ENCODE measurements around the gene FAF1.

FAF1 gene

DNA sequence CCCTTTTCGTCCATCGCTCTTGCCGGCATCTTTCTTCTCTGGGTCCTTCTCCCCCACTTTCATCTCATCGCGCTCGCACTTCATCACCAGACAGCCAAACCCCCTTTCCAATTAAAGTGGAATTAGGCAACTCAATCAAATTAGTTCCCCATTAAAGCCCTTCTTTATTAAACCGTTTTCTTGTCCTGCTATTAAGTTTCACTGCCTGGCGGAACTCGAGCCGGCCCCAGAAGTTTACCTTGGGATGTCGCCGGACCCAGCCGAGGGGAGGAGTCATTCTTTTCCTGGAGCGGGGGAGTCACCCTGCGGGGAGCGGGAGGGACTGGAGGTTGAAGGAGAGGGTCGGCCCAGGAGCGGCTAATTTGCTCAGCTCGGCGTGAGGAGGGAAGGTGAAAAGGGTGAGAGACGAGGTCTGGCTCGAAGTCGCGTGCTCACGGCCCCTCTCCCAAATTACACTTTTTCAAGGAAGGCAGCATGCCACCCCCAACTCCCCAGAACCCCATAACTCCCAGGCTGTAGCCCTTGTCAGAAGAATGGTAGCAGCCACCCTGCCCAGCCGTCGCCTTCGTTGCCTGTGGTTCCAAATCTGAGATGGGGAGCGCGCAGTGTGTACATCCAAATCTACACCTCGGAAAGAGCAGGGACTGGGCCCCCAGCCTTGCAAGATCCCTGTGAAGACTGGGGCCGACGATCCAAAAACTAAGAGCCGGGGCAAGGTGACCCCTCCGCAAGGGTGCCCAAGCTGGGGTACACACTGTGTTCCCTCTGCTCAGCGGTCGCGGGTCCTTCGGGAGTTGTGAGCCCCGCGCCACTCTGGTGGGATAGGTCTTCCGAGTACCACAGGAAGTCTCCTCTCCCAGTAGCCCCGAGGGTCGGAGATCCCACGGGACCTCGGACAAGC, 543.3 kb downstream of the FAF1 start:
- DNase-seq (ENCODE audit: low read depth in 2 of 2) = no peak

DNA sequence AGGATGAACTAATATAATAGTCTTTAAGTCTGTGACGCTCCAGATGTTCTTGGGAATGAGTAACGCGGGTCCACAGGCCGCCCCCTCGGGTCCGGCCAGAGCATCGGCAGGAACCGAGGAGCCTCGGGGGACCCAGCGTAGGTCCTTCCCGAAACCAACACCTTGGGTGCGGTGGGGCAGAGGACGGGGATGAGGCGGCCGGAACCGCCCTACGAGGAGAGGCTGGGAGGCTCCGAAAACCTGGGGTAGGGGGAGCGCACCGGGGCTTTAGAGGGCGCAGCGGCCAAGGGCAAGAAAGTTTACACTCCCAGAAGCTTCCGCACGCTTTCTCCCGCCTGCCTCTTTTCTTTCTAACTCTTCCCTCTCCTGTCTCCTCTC, 543.9 kb downstream of the FAF1 start:
- DNase-seq (ENCODE audit: low read depth in 2 of 2) = no peak

DNA sequence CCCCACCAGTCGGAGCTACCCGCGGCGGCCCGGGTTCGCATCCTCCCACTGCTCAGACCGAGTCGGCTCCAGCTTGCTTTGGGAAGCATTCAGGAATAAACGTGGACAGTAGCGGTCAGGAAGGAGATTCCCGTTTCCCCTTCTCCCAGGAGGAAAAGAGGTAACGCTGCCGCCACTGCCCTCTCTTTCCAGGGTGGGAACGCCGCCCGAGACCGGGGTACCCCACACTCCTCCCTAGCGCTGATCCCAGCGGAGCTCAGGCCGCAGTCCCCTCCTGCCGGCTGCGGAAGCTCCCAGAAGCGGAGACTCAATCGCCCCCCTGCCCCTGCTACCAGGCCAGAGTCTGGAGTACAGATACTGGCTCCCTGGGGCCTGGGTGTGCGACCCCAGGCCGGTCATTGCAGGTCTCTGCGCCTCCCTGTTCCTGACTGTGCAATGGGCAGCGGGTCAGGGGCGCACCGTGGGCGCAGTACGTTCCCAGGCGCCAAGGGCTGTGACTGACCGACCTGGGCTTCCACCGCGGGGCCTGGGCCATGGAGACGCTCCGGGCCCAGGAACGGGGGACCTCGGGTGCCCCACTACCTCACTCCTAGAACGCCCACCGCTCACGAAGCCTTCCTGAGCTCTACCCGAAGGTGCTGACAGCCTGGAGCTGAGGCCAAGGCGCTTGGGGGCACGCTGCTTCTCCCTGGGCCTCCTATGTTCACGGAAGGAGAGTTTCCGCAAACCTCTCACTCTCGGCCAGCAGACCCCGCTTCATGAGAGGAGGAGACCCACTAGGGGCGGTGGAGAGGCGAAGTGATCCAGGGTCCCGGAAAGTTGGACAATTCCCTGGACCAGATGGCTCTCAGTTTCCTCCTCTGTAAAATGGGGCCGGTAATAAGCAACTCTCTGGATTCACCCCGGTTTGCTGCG, 544.6 kb downstream of the FAF1 start:
- no peak for DNase-seq (ENCODE audit: low read depth in 2 of 2)

DNA sequence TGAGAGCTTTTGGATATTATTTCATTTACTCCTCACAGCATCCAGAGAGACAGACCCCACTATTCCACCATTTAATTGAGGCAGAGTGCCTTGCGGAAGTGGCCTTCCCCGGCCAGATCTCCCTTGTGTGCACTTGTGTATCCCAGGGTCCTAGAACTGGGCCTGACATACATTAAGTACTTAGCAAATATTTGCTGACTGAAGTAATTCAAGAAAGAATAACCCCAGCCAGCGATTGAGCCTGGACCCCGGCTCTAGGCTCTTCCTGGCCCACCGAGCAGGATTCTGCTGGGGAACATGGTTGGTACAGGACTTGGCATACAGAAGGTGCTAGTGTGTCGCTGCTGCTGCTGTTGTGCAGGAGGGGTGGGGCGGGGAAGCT, 545.2 kb downstream of the FAF1 start:
- DNase-seq (ENCODE audit: low read depth in 2 of 2) = no peak

DNA sequence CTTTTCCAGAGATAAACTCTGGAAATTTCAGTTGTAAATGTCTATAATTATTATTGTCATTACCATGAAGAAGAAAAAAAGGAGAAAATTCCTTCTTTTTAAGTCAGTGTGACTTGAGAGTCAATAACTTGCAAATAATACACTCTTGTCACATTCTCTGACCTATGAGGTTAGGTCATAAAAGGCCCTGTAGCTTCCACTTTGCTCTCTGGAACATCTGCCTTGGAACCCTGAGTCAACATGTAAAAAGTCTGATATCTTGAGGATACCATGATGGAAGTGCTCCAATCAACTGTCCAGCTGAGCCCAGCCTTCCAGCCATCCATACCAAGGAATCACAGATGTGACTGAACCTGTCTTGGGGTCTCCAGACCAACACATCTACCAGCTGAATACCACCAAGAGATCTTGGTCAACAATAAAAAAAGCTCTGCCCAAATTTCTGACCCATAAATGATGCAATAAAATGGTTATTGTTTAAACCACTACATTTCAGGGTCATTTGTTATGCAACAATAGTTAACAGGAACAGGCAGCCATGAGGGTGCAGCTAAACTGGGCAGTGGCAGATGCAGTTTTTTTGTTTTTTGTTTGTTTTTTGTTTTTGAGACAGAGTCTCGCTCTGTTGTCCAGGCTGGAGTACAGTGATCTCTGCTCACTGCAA, 547.1 kb downstream of the FAF1 start:
- DNase-seq (ENCODE audit: low read depth in 2 of 2) = no peak

DNA sequence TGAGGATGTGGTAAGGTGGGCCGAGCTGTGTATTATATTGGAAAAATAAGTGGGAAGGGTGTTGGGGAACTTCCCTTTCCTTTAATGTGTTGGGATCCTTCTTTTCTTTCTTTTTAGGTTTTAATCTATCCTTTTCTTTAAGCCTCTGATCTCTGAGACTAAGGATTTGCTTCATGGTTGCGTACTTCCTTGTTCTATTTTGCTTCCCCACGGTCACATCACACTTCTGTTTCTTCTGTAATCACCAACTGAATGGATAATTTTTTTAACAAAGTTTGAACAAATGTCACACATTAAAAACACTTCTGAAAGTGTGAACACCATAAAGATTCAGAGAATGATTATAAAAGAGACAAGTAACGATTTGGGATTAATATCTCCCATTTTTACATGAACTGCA, 554.3 kb downstream of the FAF1 start:
- DNase-seq (ENCODE audit: low read depth in 2 of 2) = no peak

DNA sequence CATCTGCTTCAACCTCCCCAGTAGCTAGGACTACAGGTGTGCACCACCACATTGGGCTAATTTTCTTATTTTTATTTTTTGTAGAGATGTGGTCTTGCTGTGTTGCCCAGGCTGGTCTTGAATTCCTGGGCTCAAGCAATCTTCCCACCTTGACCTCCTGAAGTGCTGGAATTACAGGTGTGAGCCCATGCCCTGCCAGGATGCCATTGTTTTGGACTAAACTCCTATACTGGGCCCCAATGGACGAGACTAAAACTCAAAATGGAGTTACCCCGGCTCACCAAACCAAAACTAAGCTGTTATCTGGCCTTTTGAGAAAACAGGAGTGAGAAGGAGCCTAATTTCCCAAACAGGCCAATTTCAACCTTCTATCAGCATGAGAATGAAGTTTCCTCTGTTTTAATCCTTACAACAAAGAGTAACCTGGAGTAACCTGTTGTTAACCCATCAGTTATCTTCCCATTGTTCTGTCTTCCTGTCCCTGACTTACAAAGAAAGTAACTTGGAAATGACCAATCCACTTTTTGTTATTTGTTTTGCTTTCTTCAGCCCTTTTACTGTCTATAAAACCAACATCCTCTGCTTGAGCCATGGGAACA, 566.4 kb downstream of the FAF1 start:
- DNase-seq (ENCODE audit: low read depth in 2 of 2) = no peak
